Embryonic facial prominence (tissue), 1 donor: Measurements from ENCODE around the gene TNNI3K.

Experiments
- DNase-seq: peaks from one replicate; pipeline ENCODE4 v3.0.0-alpha.2; 2016; ENCODE audit errors: extremely low spot score

TNNI3K gene

GRCh38 chr1:74502858-74503257 lies 267.7 kb downstream of the TNNI3K start:
- no peak for DNase-seq

GRCh38 chr1:74504125-74504932 lies 269.1 kb downstream of the TNNI3K start:
- no peak for DNase-seq

GRCh38 chr1:74504933-74505512 lies 269.8 kb downstream of the TNNI3K start:
- DNase-seq = no peak

- DNase-seq = no peak
Observed at GRCh38 chr1:74505928-74506710, 270.9 kb downstream of the TNNI3K start.

- no peak for DNase-seq
Observed at GRCh38 chr1:74508449-74508848, 273.3 kb downstream of the TNNI3K start.

GRCh38 chr1:74512170-74512915 lies 277.2 kb downstream of the TNNI3K start, which contains the start of gene LRRC53:
Gene LRRC53 (minus strand): TSS chr1:74512611. CDS start chr1:74483349, 29,262 bp downstream.
- DNase-seq = no peak

GRCh38 chr1:74513411-74514300 lies 278.5 kb downstream of the TNNI3K start:
- DNase-seq = no peak

- DNase-seq = no peak
Observed at GRCh38 chr1:74517599-74518051, 282.4 kb downstream of the TNNI3K start.

GRCh38 chr1:74522148-74522547 lies 287.0 kb downstream of the TNNI3K start:
- DNase-seq = no peak

GRCh38 chr1:74523873-74524480 lies 288.8 kb downstream of the TNNI3K start:
- DNase-seq = no peak

GRCh38 chr1:74526708-74527107 lies 291.5 kb downstream of the TNNI3K start:
- DNase-seq = no peak

- DNase-seq = no peak
Observed at GRCh38 chr1:74528123-74528522, 292.9 kb downstream of the TNNI3K start.

- DNase-seq = no peak
Observed at GRCh38 chr1:74530892-74531291, 295.7 kb downstream of the TNNI3K start.

- no peak for DNase-seq
Observed at GRCh38 chr1:74531796-74532195, 296.6 kb downstream of the TNNI3K start.

GRCh38 chr1:74534241-74534640 lies 299.1 kb downstream of the TNNI3K start:
- DNase-seq = no peak

- no peak for DNase-seq
Observed at GRCh38 chr1:74545821-74546220, 310.6 kb downstream of the TNNI3K start.

GRCh38 chr1:74548961-74549750 lies 314.0 kb downstream of the TNNI3K start:
- DNase-seq = no peak

GRCh38 chr1:74549932-74550331 lies 314.7 kb downstream of the TNNI3K start:
- DNase-seq = no peak

GRCh38 chr1:74570797-74571492 lies 335.8 kb downstream of the TNNI3K start:
- DNase-seq = no peak
